Measurements from ENCODE around the gene PCDHB4. TPM values are rescaled to one million over a fixed set of nuclear protein-coding genes. Genes with fewer than 3 reads are reported as not detected.
A peak's percentile ranks its signal among the peaks of the same experiment; 100 is the strongest.
"Not testable (repeated sequence)": the region's sequence is repeated elsewhere in the genome, so short reads cannot be mapped to it uniquely, and the experiment has no call there.

Gene PCDHB4
- polyA plus RNA-seq (ENCODE audit: insufficient read depth in 1 of 5, insufficient read length in 5 of 5, low replicate concordance in 1 of 5): 1 to 10 TPM; 1.7 to 3.0 (median 2.9) TPM
- long read RNA-seq, donor 1, transcript PCDHB4-201 (1 exons, 3,825 nt): major isoform, 6 of 6 reads
- long read RNA-seq, donor 1, partial matches to known transcripts: 0 of 6 reads
- long read RNA-seq, donor 1, other reads (novel, unspliced or antisense): 0 of 6 reads
- long read RNA-seq, donor 2, partial matches to known transcripts: 0 of 4 reads
- long read RNA-seq, donor 2, other reads (novel, unspliced or antisense): 0 of 4 reads
- long read RNA-seq, donor 3, partial matches to known transcripts: 0 of 2 reads
- long read RNA-seq, donor 3, other reads (novel, unspliced or antisense): 0 of 2 reads
- long read RNA-seq, donor 4, partial matches to known transcripts: 0 of 4 reads
- long read RNA-seq, donor 4, other reads (novel, unspliced or antisense): 0 of 4 reads
- long read RNA-seq, donor 5, partial matches to known transcripts: 0 of 4 reads
- long read RNA-seq, donor 5, other reads (novel, unspliced or antisense): 0 of 4 reads
- long read RNA-seq, donor 6, transcript PCDHB4-201 (1 exons, 3,825 nt): major isoform, 5 of 5 reads
- long read RNA-seq, donor 6, partial matches to known transcripts: 0 of 5 reads
- long read RNA-seq, donor 6, other reads (novel, unspliced or antisense): 0 of 5 reads
- long read RNA-seq, donor 7, partial matches to known transcripts: 0 of 2 reads
- long read RNA-seq, donor 7, other reads (novel, unspliced or antisense): 0 of 2 reads
- long read RNA-seq, donor 8, partial matches to known transcripts: 0 of 1 reads
- long read RNA-seq, donor 8, other reads (novel, unspliced or antisense): 0 of 1 reads

DNA sequence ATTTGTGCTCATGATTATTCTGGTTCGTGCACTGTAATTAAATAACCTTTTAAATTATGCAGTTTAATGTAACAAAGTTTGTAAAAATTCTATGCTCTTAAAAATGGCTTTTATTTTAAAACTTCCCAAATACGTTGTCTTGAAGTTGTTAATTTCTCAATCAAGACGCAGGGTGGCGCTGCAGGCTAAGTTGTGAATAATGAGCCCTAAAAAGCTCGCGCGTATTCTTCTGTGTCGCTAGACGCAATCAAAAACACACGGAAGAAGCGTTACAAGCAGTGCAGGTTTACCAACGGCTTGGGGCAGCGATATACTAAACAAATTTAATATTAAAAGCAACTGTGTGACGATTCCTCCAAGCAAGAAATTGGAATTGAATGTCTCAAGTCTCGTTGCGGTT lies at the start of gene PCDHB4:
PCDHB4 (plus strand) TSS at position 256 of the 400 bp plus-strand sequence. CDS start 181 bp downstream, outside the sequence.
- DNase-seq: peak; percentile 9 to 21

DNA sequence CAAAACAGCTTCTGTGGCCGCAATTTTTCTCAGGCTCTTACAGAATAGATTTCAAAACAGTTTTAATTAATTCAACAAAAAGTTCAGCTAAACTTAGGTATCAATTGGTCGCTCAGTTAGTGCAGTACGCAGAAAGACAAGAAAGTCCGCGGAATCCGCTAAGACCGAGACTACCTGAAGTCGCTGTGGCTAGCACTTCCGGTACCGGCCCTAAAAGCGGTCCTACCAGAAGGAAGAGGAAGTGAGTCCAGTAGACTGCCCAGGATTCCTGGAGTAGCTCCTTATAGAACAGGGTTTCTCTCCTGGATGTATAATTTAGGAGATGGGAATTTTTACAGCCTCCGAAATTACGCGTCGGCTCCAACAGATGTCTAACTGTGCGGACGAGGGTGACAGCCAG lies 43.8 kb upstream of the PCDHB4 start:
- no peak for DNase-seq

DNA sequence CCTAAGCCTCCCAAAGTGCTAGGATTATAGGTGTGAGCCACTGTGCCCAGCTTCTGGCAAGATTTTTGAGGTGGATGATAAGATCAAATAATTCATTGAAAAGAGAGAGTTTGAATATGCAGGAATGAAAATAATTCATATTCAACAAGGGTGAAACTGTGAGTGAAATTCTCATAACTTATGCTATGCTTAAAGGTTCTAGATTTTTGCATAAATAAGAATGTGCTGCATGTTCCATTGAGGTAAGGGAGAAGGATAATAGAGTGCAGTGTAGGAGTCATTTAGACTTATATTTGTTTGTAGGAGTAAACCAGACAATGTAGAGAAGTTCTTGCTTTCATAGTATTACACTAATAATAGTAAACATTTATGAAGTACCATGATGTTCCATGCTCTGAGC lies 39.4 kb upstream of the PCDHB4 start:
- DNase-seq: no peak

DNA sequence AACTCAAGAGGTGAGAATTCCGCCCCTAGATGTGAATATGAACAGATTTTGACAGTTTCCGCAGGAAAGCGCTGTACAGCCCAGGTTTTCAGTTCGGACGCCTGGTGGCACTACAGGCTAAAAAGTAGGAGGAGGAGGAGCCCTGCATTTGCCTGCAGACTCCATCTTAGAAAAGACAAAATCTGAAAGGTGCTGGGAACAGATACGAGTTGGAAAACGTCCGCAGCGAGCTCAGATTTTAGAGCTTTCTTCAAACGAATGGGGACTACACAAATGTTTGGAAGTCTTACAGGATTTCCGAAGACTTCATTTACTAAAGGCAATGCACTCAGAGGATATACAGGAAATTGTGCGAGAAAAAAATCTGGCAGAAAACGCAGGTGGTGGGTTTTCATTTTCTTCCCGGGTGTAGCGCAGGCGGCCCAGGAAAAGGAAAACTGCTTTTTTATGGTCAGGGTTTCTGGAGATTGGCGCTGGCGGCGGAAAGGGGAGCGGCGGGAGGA lies 37.1 kb upstream of the PCDHB4 start:
- peak in 1 of 2 donors; percentile 28 for DNase-seq

DNA sequence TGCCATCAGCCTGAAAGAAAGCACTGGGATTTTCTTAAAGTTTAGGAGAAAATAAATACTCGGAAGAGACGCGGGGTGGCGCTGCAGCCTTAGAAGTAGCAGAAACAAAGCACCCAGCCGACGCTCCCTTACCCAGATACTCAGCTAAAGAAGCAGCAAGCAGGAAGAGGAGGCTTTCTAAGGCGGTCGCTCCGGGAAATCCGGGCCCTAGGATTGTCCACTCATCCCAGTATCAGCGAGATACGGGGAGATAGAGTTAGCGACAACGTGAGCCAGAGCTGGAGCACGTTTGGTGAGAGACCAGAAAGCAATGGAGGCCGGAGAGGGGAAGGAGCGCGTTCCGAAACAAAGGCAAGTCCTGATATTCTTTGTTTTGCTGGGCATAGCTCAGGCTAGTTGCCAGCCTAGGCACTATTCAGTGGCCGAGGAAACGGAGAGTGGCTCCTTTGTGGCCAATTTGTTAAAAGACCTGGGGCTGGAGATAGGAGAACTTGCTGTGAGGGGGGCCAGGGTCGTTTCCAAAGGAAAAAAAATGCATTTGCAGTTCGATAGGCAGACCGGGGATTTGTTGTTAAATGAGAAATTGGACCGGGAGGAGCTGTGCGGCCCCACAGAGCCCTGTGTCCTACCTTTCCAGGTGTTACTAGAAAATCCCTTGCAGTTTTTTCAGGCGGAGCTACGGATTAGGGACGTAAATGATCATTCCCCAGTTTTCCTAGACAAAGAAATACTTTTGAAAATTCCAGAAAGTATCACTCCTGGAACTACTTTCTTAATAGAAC lies 26.9 kb upstream of the PCDHB4 start, which contains the start of gene PCDHB2:
PCDHB2 (plus strand) TSS at position 135 of the 782 bp plus-strand sequence; CDS start at position 311, 176 bp downstream.
- DNase-seq: peak in 1 of 2 donors; percentile 55

DNA sequence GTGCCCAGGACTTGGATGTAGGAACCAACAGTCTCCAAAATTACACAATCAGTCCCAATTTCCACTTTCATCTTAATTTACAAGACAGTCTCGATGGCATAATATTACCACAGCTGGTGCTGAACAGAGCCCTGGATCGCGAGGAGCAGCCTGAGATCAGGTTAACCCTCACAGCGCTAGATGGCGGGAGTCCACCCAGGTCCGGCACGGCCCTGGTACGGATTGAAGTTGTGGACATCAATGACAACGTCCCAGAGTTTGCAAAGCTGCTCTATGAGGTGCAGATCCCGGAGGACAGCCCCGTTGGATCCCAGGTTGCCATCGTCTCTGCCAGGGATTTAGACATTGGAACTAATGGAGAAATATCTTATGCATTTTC lies 26.4 kb upstream of the PCDHB4 start:
- DNase-seq: no peak

DNA sequence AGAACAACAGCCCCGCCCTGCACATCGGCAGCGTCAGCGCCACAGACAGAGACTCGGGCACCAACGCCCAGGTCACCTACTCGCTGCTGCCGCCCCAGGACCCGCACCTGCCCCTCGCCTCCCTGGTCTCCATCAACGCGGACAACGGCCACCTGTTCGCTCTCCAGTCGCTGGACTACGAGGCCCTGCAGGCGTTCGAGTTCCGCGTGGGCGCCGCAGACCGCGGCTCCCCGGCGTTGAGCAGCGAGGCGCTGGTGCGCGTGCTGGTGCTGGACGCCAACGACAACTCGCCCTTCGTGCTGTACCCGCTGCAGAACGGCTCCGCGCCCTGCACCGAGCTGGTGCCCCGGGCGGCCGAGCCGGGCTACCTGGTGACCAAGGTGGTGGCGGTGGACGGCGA lies 25.4 kb upstream of the PCDHB4 start:
- not testable (repeated sequence) for DNase-seq

DNA sequence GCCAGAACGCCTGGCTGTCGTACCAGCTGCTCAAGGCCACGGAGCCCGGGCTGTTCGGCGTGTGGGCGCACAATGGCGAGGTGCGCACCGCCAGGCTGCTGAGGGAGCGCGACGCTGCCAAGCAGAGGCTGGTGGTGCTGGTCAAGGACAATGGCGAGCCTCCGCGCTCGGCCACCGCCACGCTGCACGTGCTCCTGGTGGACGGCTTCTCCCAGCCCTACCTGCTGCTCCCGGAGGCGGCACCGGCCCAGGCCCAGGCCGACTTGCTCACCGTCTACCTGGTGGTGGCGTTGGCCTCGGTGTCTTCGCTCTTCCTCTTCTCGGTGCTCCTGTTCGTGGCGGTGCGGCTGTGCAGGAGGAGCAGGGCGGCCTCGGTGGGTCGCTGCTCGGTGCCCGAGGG lies 25.0 kb upstream of the PCDHB4 start:
- DNase-seq: not testable (repeated sequence)

DNA sequence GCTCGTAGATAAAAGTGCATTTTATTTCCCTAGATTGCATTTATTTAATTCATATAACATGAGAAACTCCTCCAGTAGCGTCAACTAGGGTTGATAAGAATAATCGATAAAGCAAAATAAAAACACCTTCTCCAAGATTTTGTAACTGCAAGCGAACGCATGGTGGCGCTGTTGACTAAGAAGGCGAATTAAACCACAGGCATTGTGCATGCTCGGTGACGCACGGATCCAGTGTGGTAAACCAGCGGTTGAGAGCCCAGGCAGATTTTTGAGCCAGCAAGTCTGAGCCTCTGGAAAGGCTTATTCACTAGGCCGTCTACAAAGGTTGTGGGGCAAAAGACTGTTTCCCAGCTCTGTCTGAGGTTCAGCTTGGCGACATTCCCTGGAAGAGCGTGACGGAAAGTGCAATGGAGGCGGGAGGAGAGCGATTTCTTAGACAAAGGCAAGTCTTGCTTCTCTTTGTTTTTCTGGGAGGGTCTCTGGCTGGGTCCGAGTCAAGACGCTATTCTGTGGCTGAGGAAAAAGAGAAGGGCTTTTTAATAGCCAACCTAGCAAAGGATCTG lies 21.3 kb upstream of the PCDHB4 start, which contains the start of gene PCDHB3:
PCDHB3 (plus strand) TSS at position 231 of the 563 bp plus-strand sequence; CDS start at position 408, 177 bp downstream.
- DNase-seq: no peak

DNA sequence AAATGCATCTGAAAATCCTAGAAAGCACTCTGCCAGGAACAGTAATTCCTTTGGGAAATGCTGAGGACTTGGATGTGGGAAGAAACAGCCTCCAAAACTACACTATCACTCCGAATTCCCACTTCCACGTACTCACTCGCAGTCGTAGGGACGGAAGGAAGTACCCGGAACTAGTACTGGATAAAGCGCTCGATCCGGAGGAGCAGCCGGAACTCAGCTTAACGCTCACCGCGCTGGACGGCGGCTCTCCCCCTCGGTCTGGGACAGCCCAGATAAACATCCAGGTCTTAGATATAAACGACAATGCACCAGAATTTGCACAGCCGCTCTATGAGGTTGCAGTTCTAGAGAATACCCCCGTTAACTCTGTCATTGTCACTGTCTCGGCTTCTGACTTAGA lies 20.6 kb upstream of the PCDHB4 start:
- DNase-seq: no peak

DNA sequence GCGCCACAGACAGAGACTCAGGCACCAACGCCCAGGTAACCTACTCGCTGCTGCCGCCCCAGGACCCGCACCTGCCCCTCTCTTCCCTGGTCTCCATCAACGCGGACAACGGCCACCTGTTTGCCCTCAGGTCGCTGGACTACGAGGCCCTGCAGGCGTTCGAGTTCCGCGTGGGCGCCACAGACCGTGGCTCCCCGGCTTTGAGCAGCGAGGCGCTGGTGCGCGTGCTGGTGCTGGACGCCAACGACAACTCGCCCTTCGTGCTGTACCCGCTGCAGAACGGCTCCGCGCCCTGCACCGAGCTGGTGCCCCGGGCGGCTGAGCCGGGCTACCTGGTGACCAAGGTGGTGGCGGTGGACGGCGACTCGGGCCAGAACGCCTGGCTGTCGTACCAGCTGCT lies 19.5 kb upstream of the PCDHB4 start:
- DNase-seq: not testable (repeated sequence)

DNA sequence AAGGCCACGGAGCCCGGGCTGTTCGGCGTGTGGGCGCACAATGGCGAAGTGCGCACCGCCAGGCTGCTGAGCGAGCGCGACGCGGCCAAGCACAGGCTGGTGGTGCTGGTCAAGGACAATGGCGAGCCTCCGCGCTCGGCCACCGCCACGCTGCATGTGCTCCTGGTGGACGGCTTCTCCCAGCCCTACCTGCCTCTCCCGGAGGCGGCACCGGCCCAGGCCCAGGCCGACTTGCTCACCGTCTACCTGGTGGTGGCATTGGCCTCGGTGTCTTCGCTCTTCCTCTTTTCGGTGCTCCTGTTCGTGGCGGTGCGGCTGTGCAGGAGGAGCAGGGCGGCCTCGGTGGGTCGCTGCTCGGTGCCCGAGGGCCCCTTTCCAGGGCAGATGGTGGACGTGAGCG lies 19.1 kb upstream of the PCDHB4 start:
- not testable (repeated sequence) for DNase-seq

DNA sequence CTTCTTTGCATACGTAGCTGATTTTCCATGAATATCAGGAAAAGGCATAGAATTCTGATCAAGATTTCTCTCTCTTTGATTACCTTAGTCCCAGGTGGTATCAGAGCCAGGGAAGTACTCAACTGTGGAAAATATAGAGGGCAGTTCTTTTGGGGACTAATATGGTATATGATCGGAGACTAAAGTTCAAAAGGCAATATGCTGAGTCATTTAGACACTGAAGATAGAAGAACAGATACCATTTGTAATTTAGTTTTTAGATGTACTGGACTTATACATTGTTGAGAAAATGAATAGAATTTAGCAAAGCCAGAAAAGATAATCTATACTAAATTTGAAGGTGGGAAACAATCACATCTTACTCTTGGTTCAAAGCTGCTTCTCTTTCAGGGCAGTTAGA lies 16.3 kb upstream of the PCDHB4 start:
- no peak for DNase-seq

DNA sequence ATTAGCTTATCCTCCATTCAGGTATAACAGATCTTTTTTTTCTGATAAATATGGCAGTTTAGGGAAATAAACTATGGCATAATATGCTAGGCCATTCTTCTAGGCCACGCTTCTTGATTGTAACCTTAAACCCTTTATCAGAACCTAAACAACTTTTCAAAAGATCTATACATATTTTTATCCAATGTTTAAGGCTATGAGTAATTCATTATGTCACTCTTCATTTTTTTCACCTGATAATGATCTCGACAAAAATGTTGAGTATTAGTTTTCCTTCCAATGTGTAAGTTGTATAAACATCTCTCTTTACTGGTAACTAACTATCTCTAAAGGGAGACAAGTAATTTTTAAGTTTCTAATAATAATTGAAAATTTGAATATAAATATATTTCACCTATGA lies 2.4 kb upstream of the PCDHB4 start:
- no peak for DNase-seq

DNA sequence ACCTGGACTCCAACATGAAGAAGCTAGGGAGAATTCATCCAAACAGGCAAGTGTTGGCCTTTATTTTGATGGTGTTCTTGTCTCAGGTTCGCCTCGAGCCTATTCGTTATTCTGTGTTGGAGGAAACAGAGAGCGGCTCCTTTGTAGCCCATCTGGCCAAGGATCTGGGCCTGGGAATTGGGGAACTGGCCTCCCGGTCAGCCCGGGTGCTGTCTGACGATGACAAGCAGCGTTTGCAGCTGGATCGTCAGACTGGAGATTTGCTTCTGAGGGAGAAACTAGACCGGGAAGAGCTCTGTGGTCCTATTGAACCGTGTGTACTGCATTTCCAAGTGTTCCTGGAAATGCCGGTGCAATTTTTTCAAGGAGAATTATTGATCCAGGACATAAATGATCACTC lies 367 bp downstream of the PCDHB4 start:
- peak in 1 of 2 donors; percentile 3 for DNase-seq

DNA sequence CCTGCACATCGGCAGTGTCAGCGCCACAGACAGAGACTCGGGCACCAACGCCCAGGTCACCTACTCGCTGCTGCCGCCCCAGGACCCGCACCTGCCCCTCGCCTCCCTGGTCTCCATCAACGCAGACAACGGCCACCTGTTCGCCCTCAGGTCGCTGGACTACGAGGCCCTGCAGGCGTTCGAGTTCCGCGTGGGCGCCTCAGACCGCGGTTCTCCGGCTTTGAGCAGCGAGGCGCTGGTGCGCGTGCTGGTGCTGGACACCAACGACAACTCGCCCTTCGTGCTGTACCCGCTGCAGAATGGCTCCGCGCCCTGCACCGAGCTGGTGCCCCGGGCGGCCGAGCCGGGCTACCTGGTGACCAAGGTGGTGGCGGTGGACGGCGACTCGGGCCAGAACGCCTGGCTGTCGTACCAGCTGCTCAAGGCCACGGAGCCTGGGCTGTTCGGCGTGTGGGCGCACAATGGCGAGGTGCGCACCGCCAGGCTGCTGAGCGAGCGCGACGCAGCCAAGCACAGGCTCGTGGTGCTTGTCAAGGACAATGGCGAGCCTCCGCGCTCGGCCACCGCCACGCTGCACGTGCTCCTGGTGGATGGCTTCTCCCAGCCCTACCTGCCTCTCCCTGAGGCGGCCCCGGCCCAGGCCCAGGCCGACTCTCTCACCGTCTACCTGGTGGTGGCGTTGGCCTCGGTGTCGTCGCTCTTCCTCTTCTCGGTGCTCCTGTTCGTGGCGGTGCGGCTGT lies 1.9 kb downstream of the PCDHB4 start:
- not testable (repeated sequence) for DNase-seq

DNA sequence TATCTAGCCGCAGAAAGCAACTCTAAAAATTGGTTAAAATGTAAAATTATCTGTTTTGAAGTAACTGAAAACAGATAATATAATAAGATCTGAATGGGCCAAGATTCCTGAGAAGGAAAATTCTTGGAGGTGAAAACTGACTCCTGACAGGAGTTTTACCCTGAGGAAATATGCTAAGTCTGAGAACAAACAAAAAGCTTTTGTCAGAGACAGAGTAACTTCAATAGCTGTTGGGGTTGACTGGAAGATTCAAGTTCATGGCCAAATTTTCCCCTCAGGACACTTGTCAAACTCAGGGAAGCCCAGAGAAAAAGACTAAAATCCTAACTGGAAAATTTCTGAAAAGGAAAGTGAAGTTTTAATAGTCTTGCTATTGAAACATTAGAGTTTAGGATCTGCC lies 5.7 kb downstream of the PCDHB4 start:
- DNase-seq: no peak

DNA sequence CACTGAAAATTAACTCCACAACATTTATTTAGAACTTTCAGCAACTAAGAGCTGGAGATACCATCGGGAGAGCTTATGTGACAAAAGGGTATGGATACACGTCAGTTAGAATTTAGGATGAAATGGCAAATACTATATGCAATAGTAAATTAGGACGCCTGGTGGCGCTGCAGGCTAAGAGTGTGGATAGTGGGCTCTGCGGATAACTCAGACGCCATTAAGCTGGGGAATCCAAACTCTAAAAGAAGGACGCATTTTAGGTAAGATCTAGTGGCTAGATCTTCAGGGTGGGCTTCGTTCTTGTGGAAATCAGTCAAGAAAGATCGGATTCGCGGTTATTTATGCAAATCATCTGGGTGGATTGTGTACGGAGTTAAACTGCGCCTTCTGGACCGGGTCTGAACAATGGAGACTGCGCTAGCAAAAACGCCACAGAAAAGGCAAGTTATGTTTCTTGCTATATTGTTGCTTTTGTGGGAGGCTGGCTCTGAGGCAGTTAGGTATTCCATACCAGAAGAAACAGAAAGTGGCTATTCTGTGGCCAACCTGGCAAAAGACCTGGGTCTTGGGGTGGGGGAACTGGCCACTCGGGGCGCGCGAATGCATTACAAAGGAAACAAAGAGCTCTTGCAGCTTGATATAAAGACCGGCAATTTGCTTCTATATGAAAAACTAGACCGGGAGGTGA lies 13.6 kb downstream of the PCDHB4 start, which contains the start of gene PCDHB5:
PCDHB5 (plus strand) TSS at position 177 of the 688 bp plus-strand sequence; CDS start at position 406, 229 bp downstream.
- peak; percentile 31 to 40 for DNase-seq

DNA sequence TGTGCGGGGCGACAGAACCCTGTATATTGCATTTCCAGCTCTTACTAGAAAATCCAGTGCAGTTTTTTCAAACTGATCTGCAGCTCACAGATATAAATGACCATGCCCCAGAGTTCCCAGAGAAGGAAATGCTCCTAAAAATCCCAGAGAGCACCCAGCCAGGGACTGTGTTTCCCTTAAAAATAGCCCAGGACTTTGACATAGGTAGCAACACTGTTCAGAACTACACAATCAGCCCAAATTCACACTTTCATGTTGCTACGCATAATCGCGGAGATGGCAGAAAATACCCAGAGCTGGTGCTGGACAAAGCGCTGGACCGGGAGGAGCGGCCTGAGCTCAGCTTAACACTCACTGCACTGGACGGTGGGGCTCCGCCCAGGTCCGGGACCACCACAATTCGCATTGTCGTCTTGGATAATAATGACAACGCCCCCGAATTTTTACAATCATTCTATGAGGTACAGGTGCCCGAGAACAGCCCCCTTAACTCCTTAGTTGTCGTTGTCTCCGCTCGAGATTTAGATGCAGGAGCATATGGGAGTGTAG lies 14.2 kb downstream of the PCDHB4 start:
- DNase-seq: peak in 1 of 2 donors; percentile 4

Measured in right lung (tissue), 10 donors.